ENCODE results near the gene GTF3C2. TPM values are rescaled to one million over a fixed set of nuclear protein-coding genes. Genes with fewer than 3 reads are reported as not detected.

Gene GTF3C2
- total RNA-seq, 1 experiment from 2014 or later: 85.4 TPM

- Mint-ChIP-seq H3K9me3 (ENCODE audit: low read depth, unreplicated experiment) (no peaks in the 10 kb centered on the region), H3K4me3 (ENCODE audit: low read depth, unreplicated experiment) (no peak overlapping the region), H3K27me3 (ENCODE audit: unreplicated experiment) (no peaks in the 10 kb centered on the region), H3K4me1 (ENCODE audit: low read depth, unreplicated experiment) (peaks cover 15% of the 10 kb centered on the region), H3K36me3 (ENCODE audit: insufficient read depth, unreplicated experiment) (peaks cover 70% of the 10 kb centered on the region), H3K27ac (ENCODE audit: unreplicated experiment) (peak overlapping the region; percentile 58)
- TF ChIP-seq CTCF (IDR thresholded peaks at IDR 0.05; ENCODE audit: unreplicated experiment): no peak
- CTCF ChIA-PET: no interaction called here
- no peak for DNase-seq
- intact Hi-C loops (cut with micrococcal nuclease; ENCODE audit: unreplicated experiment): no loop called here
- no TSS peak for BruUV-seq (replicated peaks)
Observed at GRCh38 chr2:27377618-27378095, 21.1 kb upstream of the GTF3C2 start.

GRCh38 chr2:27376866-27377617 is 20.5 kb upstream of the GTF3C2 start:
- intact Hi-C loops (cut with micrococcal nuclease; ENCODE audit: unreplicated experiment): no loop called here
- H3K27me3 Mint-ChIP-seq (ENCODE audit: unreplicated experiment): no peaks in the 10 kb centered on the region
- DNase-seq: no peak
- peak overlapping the region; percentile 58 for H3K27ac Mint-ChIP-seq (ENCODE audit: unreplicated experiment)
- H3K4me1 Mint-ChIP-seq (ENCODE audit: low read depth, unreplicated experiment): peaks cover 15% of the 10 kb centered on the region
- CTCF ChIA-PET: no interaction called here
- TF ChIP-seq CTCF (IDR thresholded peaks at IDR 0.05; ENCODE audit: unreplicated experiment): no peak
- no peaks in the 10 kb centered on the region for H3K9me3 Mint-ChIP-seq (ENCODE audit: low read depth, unreplicated experiment)
- BruUV-seq (replicated peaks): no TSS peak
- H3K36me3 Mint-ChIP-seq (ENCODE audit: insufficient read depth, unreplicated experiment): peaks cover 70% of the 10 kb centered on the region
- no peak overlapping the region for H3K4me3 Mint-ChIP-seq (ENCODE audit: low read depth, unreplicated experiment)

- H3K36me3 Mint-ChIP-seq (ENCODE audit: insufficient read depth, unreplicated experiment): peaks cover 70% of the 10 kb centered on the region
- no peak for DNase-seq
- peaks cover 15% of the 10 kb centered on the region for H3K4me1 Mint-ChIP-seq (ENCODE audit: low read depth, unreplicated experiment)
- H3K27me3 Mint-ChIP-seq (ENCODE audit: unreplicated experiment): no peaks in the 10 kb centered on the region
- H3K9me3 Mint-ChIP-seq (ENCODE audit: low read depth, unreplicated experiment): no peaks in the 10 kb centered on the region
- no peak overlapping the region for H3K4me3 Mint-ChIP-seq (ENCODE audit: low read depth, unreplicated experiment)
- intact Hi-C loops (cut with micrococcal nuclease; ENCODE audit: unreplicated experiment): no loop called here
- CTCF ChIA-PET: no interaction called here
- TSS peak; percentile 1 for BruUV-seq (replicated peaks)
- H3K27ac Mint-ChIP-seq (ENCODE audit: unreplicated experiment): peak overlapping the region; percentile 58
- TF ChIP-seq CTCF (IDR thresholded peaks at IDR 0.05; ENCODE audit: unreplicated experiment): no peak
Observed at GRCh38 chr2:27376151-27376865, 19.7 kb upstream of the GTF3C2 start.

- no TSS peak for BruUV-seq (replicated peaks)
Observed at GRCh38 chr2:27375513-27376099, 19.0 kb upstream of the GTF3C2 start.

More at GRCh38 chr2:27375513-27376099, 19.0 kb upstream of the GTF3C2 start:
- CTCF ChIA-PET: no interaction called here
- no peaks in the 10 kb centered on the region for H3K9me3 Mint-ChIP-seq (ENCODE audit: low read depth, unreplicated experiment)
- H3K27ac Mint-ChIP-seq (ENCODE audit: unreplicated experiment): no peak overlapping the region
- peaks cover 15% of the 10 kb centered on the region for H3K4me1 Mint-ChIP-seq (ENCODE audit: low read depth, unreplicated experiment)
- H3K4me3 Mint-ChIP-seq (ENCODE audit: low read depth, unreplicated experiment): no peak overlapping the region
- peaks cover 70% of the 10 kb centered on the region for H3K36me3 Mint-ChIP-seq (ENCODE audit: insufficient read depth, unreplicated experiment)
- H3K27me3 Mint-ChIP-seq (ENCODE audit: unreplicated experiment): no peaks in the 10 kb centered on the region
- intact Hi-C loops (cut with micrococcal nuclease; ENCODE audit: unreplicated experiment): no loop called here
- TF ChIP-seq CTCF (IDR thresholded peaks at IDR 0.05; ENCODE audit: unreplicated experiment): no peak
- no peak for DNase-seq

Measured in Calu3 (cell line).